ENCODE results near the gene SMARCA4. TPM values are rescaled to one million over a fixed set of nuclear protein-coding genes. Genes with fewer than 3 reads are reported as not detected.
A peak's percentile ranks its signal among the peaks of the same experiment; 100 is the strongest.
"Not testable (repeated sequence)": the region's sequence is repeated elsewhere in the genome, so short reads cannot be mapped to it uniquely, and the experiment has no call there.

Gene SMARCA4
- polyA plus RNA-seq, 6 donors from 2014 or later, result 4.1 to 21.9 (median 7.2) TPM

- Mint-ChIP-seq H3K27me3 (peaks cover 0 to 30% (median 23%) of the 10 kb centered on the region in 3 donors), H3K4me3 (peak overlapping the region; percentile 68 to 87 (median 76)), H3K4me1 (peaks cover 12 to 44% (median 31%) of the 10 kb centered on the region in 3 donors), H3K27ac (peak overlapping the region in 4 of 6 donors; percentile 7 to 81 (median 50)), H3K9me3 (peaks cover 0 to 18% (median 13%) of the 10 kb centered on the region in 7 donors), H3K36me3 (no peaks in the 10 kb centered on the region)
- peak; percentile 78 to 83 for ATAC-seq (ENCODE audit: low read depth in 2 of 2)
- DNase-seq, result peak; percentile 83
These were observed 129.6 kb downstream of the SMARCA4 start for GRCh38 chr19:11090264-11090996.

- peaks cover 0 to 2% of the 10 kb centered on the region in 2 donors for H3K36me3 Mint-ChIP-seq
- peak overlapping the region in 5 of 6 donors; percentile 7 to 81 (median 76) for H3K27ac Mint-ChIP-seq
- peak overlapping the region; percentile 68 to 87 (median 76) for H3K4me3 Mint-ChIP-seq
- H3K9me3 Mint-ChIP-seq, result peaks cover 0 to 20% (median 13%) of the 10 kb centered on the region in 7 donors
- no peak for DNase-seq
- H3K4me1 Mint-ChIP-seq, result peaks cover 15 to 51% (median 38%) of the 10 kb centered on the region in 3 donors
- H3K27me3 Mint-ChIP-seq, result peaks cover 0 to 36% (median 25%) of the 10 kb centered on the region in 3 donors
- no peak for ATAC-seq (ENCODE audit: low read depth in 2 of 2)
These were observed 130.3 kb downstream of the SMARCA4 start for GRCh38 chr19:11090997-11091702.

- H3K36me3 Mint-ChIP-seq, result peaks cover 0 to 6% of the 10 kb centered on the region in 2 donors
- peaks cover 19 to 56% (median 43%) of the 10 kb centered on the region in 3 donors for H3K4me1 Mint-ChIP-seq
- H3K9me3 Mint-ChIP-seq, result peaks cover 0 to 24% (median 13%) of the 10 kb centered on the region in 7 donors
- ATAC-seq (ENCODE audit: low read depth in 2 of 2) (no peak), DNase-seq (no peak)
- peak overlapping the region in 4 of 8 donors; percentile 8 to 68 (median 47) for H3K4me3 Mint-ChIP-seq
- H3K27me3 Mint-ChIP-seq, result peaks cover 0 to 40% (median 30%) of the 10 kb centered on the region in 3 donors
- H3K27ac Mint-ChIP-seq, result peak overlapping the region in 1 of 6 donors; percentile 57
These were observed 130.9 kb downstream of the SMARCA4 start for GRCh38 chr19:11091703-11092153.

GRCh38 chr19:11092181-11092538 is 131.3 kb downstream of the SMARCA4 start:
- peaks cover 0 to 6% of the 10 kb centered on the region in 2 donors for H3K36me3 Mint-ChIP-seq
- ATAC-seq (ENCODE audit: low read depth in 2 of 2) (no peak), DNase-seq (no peak)
- H3K27ac Mint-ChIP-seq, result peak overlapping the region in 5 of 6 donors; percentile 85 to 98 (median 94)
- peaks cover 19 to 56% (median 43%) of the 10 kb centered on the region in 3 donors for H3K4me1 Mint-ChIP-seq
- peaks cover 0 to 24% (median 13%) of the 10 kb centered on the region in 7 donors for H3K9me3 Mint-ChIP-seq
- peak overlapping the region in 2 of 8 donors; percentile 40 to 68 for H3K4me3 Mint-ChIP-seq
- peaks cover 0 to 40% (median 30%) of the 10 kb centered on the region in 3 donors for H3K27me3 Mint-ChIP-seq

- no peak for ATAC-seq (ENCODE audit: low read depth in 2 of 2)
- Mint-ChIP-seq H3K27ac (peak overlapping the region in 3 of 6 donors; percentile 70 to 97 (median 85)), H3K4me1 (peaks cover 19 to 56% (median 43%) of the 10 kb centered on the region in 3 donors), H3K27me3 (peaks cover 0 to 35% (median 24%) of the 10 kb centered on the region in 3 donors), H3K36me3 (peaks cover 0 to 7% of the 10 kb centered on the region in 2 donors), H3K4me3 (peak overlapping the region in 1 of 8 donors; percentile 16), H3K9me3 (peaks cover 0 to 26% (median 13%) of the 10 kb centered on the region in 7 donors)
- no peak for DNase-seq
These were observed 132.9 kb downstream of the SMARCA4 start for GRCh38 chr19:11093689-11094238.

GRCh38 chr19:11094520-11094894 is 133.7 kb downstream of the SMARCA4 start:
- peaks cover 0 to 26% (median 17%) of the 10 kb centered on the region in 7 donors for H3K9me3 Mint-ChIP-seq
- H3K36me3 Mint-ChIP-seq, result peaks cover 0 to 12% of the 10 kb centered on the region in 2 donors
- peaks cover 19 to 50% (median 43%) of the 10 kb centered on the region in 3 donors for H3K4me1 Mint-ChIP-seq

GRCh38 chr19:11096210-11096841 is 135.5 kb downstream of the SMARCA4 start:
- Mint-ChIP-seq H3K27me3 (peaks cover 8 to 40% (median 33%) of the 10 kb centered on the region in 3 donors), H3K9me3 (peaks cover 4 to 36% (median 15%) of the 10 kb centered on the region in 7 donors), H3K36me3 (peaks cover 8 to 12% of the 10 kb centered on the region in 2 donors), H3K4me3 (peak overlapping the region in 5 of 8 donors; percentile 2 to 50 (median 26)), H3K4me1 (peaks cover 16 to 43% (median 34%) of the 10 kb centered on the region in 3 donors), H3K27ac (peak overlapping the region in 3 of 6 donors; percentile 31 to 81 (median 61))
- no peak for DNase-seq
- ATAC-seq (ENCODE audit: low read depth in 2 of 2), result peak in 1 of 2 donors; percentile 6

More at GRCh38 chr19:11094520-11094894, 133.7 kb downstream of the SMARCA4 start:
- Mint-ChIP-seq H3K4me3 (peak overlapping the region in 4 of 8 donors; percentile 6 to 61 (median 44)), H3K27me3 (peaks cover 0 to 34% (median 25%) of the 10 kb centered on the region in 3 donors), H3K27ac (peak overlapping the region; percentile 56 to 97 (median 82))
- DNase-seq (no peak), ATAC-seq (ENCODE audit: low read depth in 2 of 2) (no peak)

GRCh38 chr19:11097367-11097766 is 136.5 kb downstream of the SMARCA4 start:
- H3K4me1 Mint-ChIP-seq, result peaks cover 16 to 37% (median 34%) of the 10 kb centered on the region in 3 donors
- not testable (repeated sequence) for H3K27ac Mint-ChIP-seq; DNase-seq; ATAC-seq (ENCODE audit: low read depth in 2 of 2); H3K4me3 Mint-ChIP-seq
- peaks cover 4 to 33% (median 11%) of the 10 kb centered on the region in 7 donors for H3K9me3 Mint-ChIP-seq
- peaks cover 8 to 12% of the 10 kb centered on the region in 2 donors for H3K36me3 Mint-ChIP-seq
- peaks cover 8 to 40% (median 33%) of the 10 kb centered on the region in 3 donors for H3K27me3 Mint-ChIP-seq

- H3K4me1 Mint-ChIP-seq, result peaks cover 16 to 27% (median 24%) of the 10 kb centered on the region in 3 donors
- no peak overlapping the region for H3K27ac Mint-ChIP-seq
- H3K4me3 Mint-ChIP-seq, result no peak overlapping the region
- no peak for ATAC-seq (ENCODE audit: low read depth in 2 of 2)
- no peak for DNase-seq
- peaks cover 4 to 24% (median 7%) of the 10 kb centered on the region in 7 donors for H3K9me3 Mint-ChIP-seq
- peaks cover 8 to 12% of the 10 kb centered on the region in 2 donors for H3K36me3 Mint-ChIP-seq
- peaks cover 8 to 49% (median 26%) of the 10 kb centered on the region in 3 donors for H3K27me3 Mint-ChIP-seq
These were observed 137.5 kb downstream of the SMARCA4 start for GRCh38 chr19:11098327-11098726.

GRCh38 chr19:11098861-11099260 is 138.0 kb downstream of the SMARCA4 start:
- DNase-seq, result no peak
- Mint-ChIP-seq H3K27me3 (peaks cover 8 to 55% (median 30%) of the 10 kb centered on the region in 3 donors), H3K4me1 (peaks cover 16 to 25% (median 24%) of the 10 kb centered on the region in 3 donors), H3K27ac (no peak overlapping the region), H3K4me3 (no peak overlapping the region), H3K36me3 (peaks cover 8 to 12% of the 10 kb centered on the region in 2 donors), H3K9me3 (peaks cover 4 to 24% (median 7%) of the 10 kb centered on the region in 7 donors)
- ATAC-seq (ENCODE audit: low read depth in 2 of 2), result no peak

- H3K9me3 Mint-ChIP-seq, result peaks cover 4 to 24% (median 7%) of the 10 kb centered on the region in 7 donors
- H3K36me3 Mint-ChIP-seq, result peaks cover 8 to 12% of the 10 kb centered on the region in 2 donors
- H3K4me3 Mint-ChIP-seq, result peak overlapping the region in 1 of 8 donors; percentile 8
- peaks cover 10 to 16% (median 16%) of the 10 kb centered on the region in 3 donors for H3K4me1 Mint-ChIP-seq
- DNase-seq, result no peak
- no peak overlapping the region for H3K27ac Mint-ChIP-seq
- no peak for ATAC-seq (ENCODE audit: low read depth in 2 of 2)
- H3K27me3 Mint-ChIP-seq, result peaks cover 8 to 48% (median 31%) of the 10 kb centered on the region in 3 donors
These were observed 139.2 kb downstream of the SMARCA4 start for GRCh38 chr19:11100049-11100448.

- DNase-seq, result no peak
- peaks cover 8 to 11% of the 10 kb centered on the region in 2 donors for H3K36me3 Mint-ChIP-seq
- no peak overlapping the region for H3K27ac Mint-ChIP-seq
- no peak overlapping the region for H3K4me3 Mint-ChIP-seq
- no peak for ATAC-seq (ENCODE audit: low read depth in 2 of 2)
- H3K4me1 Mint-ChIP-seq, result peaks cover 6% of the 10 kb centered on the region in 3 donors
- peaks cover 4 to 24% (median 7%) of the 10 kb centered on the region in 7 donors for H3K9me3 Mint-ChIP-seq
- H3K27me3 Mint-ChIP-seq, result peaks cover 8 to 42% (median 32%) of the 10 kb centered on the region in 3 donors
These were observed 140.2 kb downstream of the SMARCA4 start for GRCh38 chr19:11101057-11101456.
